ENCODE measurements around the gene ZFP91. TPM values are rescaled to one million over a fixed set of nuclear protein-coding genes. Genes with fewer than 3 reads are reported as not detected.

The ZFP91 gene
- polyA plus RNA-seq, 4 donors = 24.8 to 51.2 (median 27.9) TPM

Other genes with a start within 250 kb of the ZFP91 start
- gene OR5B17, start 220.0 kb upstream of the ZFP91 start, polyA plus RNA-seq = not detected
- gene OR5B3, start 172.2 kb upstream of the ZFP91 start, polyA plus RNA-seq = not detected
- not detected for gene OR5B2, start 150.9 kb upstream of the ZFP91 start, polyA plus RNA-seq
- gene OR5B12, start 136.8 kb upstream of the ZFP91 start, polyA plus RNA-seq = not detected
- not detected for gene OR5B21, start 71.0 kb upstream of the ZFP91 start, polyA plus RNA-seq
- gene LPXN, start 3.2 kb upstream of the ZFP91 start, polyA plus RNA-seq = 10 to 100 TPM in 2 of 4 donors, 1 to 10 TPM in 2; 5.3 to 14.0 (median 8.6) TPM
- under 1 TPM in 2 of 4 donors, not detected in 2; 0.63 to 0.78 TPM for gene CNTF, start 43.6 kb downstream of the ZFP91 start, polyA plus RNA-seq
- gene GLYAT, start 152.9 kb downstream of the ZFP91 start, polyA plus RNA-seq = 10 to 100 TPM in 1 of 4 donors, not detected in 3; 14.0 TPM